ENCODE results near the gene ARHGAP19.

ARHGAP19 gene

DNA sequence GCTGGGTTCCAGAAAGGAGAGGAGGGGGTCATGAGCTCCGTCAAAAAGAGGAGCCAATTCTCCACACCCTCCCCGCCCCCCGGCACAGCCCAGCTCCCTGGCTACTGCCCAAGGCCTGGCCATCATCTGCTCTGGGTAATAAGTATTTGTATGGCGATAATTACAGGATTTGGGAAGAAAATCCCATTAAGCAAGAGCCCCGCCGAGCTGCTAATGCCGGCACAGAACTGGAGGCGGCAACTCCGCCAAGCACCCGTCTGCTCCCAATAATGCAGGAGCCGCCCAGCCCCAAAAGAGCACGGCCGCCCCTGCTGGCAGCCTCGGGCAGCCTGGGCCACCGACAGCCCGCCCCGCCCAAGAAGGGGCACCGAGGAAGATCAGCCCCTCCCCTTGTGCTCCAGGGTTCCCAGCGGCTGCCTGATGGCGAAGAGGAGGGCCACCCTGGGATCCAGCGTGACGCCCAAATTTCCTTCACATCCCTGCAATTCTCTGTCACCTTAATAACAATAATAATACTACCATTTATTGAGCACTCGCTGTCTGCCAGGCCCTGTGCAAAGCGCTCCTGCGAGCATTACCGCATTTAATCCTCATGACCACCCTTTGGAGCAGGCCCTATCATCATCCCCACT, 112.6 kb downstream of the ARHGAP19 start:
- H3K27ac ChIP-seq: no peak overlapping the region
- TF ChIP-seq ZFX (IDR thresholded peaks at IDR 0.05): no peak
- TF ChIP-seq, protein P1, sequence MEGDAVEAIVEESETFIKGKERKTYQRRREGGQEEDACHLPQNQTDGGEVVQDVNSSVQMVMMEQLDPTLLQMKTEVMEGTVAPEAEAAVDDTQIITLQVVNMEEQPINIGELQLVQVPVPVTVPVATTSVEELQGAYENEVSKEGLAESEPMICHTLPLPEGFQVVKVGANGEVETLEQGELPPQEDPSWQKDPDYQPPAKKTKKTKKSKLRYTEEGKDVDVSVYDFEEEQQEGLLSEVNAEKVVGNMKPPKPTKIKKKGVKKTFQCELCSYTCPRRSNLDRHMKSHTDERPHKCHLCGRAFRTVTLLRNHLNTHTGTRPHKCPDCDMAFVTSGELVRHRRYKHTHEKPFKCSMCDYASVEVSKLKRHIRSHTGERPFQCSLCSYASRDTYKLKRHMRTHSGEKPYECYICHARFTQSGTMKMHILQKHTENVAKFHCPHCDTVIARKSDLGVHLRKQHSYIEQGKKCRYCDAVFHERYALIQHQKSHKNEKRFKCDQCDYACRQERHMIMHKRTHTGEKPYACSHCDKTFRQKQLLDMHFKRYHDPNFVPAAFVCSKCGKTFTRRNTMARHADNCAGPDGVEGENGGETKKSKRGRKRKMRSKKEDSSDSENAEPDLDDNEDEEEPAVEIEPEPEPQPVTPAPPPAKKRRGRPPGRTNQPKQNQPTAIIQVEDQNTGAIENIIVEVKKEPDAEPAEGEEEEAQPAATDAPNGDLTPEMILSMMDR (conservative IDR thresholded peaks at IDR 0.05): no peak

DNA sequence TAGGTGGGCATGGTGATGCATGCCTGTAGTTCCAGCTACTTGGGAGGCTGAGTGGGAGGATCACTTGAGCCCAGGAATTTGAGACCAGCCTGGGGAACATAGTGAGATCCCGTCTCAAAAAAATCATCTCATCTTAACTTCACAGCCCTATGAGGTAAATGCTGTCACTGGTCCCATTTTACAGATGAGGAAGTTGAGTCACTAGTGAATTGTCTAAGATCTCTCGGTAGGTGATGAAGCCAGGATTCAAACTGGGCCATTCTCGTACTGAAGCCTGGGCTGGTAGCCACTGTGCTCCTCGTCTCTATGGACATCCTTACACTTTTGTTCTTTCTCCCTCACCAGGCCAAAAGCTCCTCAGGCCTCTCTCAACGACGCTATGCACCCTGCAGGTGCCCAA, 113.1 kb downstream of the ARHGAP19 start:
- TF ChIP-seq, protein P1 (conservative IDR thresholded peaks at IDR 0.05): no peak
- no peak for TF ChIP-seq ZFX (IDR thresholded peaks at IDR 0.05)
- H3K27ac ChIP-seq: no peak overlapping the region

DNA sequence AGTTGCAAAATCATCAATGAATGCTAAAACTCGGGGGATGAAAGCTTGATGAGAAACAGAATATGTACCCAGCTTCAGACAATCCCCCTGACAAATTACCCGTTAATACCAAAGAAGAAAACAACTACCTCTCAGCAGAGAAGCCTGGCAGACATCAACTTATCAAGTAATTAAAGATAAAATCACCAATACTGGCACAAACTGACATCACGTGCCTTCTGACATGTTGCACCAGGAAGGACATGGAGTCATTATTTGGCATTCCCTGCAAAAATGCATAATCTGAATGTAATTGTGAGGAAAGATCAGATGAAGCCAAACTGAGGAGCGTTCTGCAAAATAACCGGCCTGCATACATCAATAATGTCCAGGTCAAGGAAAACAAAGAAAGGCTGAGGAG, 114.4 kb downstream of the ARHGAP19 start:
- TF ChIP-seq, protein P1 (conservative IDR thresholded peaks at IDR 0.05): no peak
- no peak for TF ChIP-seq ZFX (IDR thresholded peaks at IDR 0.05)
- no peak overlapping the region for H3K27ac ChIP-seq

DNA sequence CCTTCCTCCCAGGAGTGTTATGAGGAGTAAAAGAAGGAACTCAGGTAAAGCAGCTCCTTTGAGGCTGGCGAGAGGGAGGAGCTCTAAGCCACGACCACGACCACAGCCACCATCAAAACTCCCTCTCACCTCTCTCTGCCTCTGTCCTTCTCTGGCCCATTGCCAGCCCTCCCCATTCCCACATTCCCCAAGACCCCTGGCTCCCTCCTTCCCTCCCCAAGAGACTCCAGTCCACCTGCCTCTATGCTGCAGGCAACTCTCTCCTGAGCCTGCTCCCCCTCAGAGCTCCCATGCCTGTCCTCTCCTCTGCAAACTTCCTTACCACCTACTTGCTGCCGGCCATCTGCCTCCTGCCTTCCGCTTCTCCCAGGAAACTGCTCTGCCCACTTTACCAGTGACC, 116.2 kb downstream of the ARHGAP19 start:
- TF ChIP-seq, protein P1 (conservative IDR thresholded peaks at IDR 0.05): no peak
- TF ChIP-seq ZFX (IDR thresholded peaks at IDR 0.05): no peak
- no peak overlapping the region for H3K27ac ChIP-seq

DNA sequence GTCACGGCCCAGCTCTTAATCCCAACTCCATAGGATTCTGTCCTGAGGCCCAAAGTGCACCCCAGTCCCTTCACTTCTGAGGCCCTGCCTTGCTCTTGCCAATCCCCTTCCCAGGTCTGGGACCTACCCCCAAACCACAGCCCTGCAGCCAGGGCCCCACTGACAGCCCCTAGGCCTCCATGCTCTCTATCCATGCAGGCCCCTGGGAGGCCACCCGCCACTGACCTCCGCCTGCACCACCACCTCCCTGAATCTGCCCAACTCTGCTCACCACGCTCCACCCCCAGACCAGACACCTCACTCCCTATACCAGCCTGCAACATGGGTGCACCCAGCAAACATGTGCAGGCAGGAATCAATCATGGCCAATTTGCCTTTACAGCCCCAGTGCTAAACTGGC, 116.9 kb downstream of the ARHGAP19 start:
- H3K27ac ChIP-seq: no peak overlapping the region
- TF ChIP-seq ZFX (IDR thresholded peaks at IDR 0.05): no peak
- TF ChIP-seq, protein P1 (conservative IDR thresholded peaks at IDR 0.05): no peak

DNA sequence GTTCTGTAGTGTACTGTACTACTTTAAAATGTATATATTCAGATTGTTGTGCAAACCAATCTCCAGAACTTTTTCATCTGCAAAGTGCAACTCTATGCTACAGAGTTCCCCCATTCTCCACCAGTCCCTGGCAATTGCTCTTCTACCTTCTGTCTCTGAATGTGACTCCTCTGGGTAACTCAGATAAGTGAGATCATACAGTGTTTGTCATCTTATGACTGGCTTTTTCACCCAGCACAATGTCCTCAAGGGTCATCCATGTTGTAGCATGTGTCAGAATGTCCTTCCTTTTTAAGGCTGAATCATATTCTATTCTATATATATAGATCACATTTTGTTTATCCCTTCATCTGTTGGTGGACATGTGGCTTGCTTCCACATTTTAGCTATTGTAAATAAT, 117.5 kb downstream of the ARHGAP19 start:
- H3K27ac ChIP-seq: no peak overlapping the region
- TF ChIP-seq ZFX (IDR thresholded peaks at IDR 0.05): no peak
- TF ChIP-seq, protein P1 (conservative IDR thresholded peaks at IDR 0.05): no peak

DNA sequence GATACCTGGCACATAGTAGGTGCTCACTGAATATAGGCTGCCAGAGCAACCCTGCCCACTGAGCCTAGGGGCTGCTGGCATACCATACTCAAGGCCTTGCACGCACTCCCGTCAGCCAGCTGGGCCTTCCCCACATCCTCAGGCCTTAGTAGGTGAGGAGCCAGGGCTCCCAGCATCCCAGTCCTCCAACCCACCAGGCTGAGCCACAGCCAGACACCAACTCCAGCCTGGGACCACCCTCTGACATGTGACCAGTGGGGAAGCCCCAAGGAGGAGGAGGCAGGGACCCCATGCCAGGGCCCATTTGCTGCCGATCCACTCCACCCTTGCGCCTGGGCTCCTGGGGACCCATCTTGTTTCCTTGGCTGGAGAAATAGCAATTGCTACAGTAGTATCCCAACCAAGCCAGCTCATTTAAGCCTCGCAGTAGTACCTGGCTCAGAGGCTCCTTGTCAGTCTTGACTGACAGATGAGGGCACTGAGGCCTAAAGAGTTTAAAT, 118.1 kb downstream of the ARHGAP19 start:
- TF ChIP-seq ZFX (IDR thresholded peaks at IDR 0.05): no peak
- TF ChIP-seq, protein P1 (conservative IDR thresholded peaks at IDR 0.05): no peak

More for the DNA sequence above, 118.1 kb downstream of the ARHGAP19 start:
- no peak overlapping the region for H3K27ac ChIP-seq
